ENCODE measurements around the gene FNBP1L.

Gene FNBP1L

GRCh38 chr1:93447481-93448291 is at the start of gene FNBP1L:
Gene FNBP1L, plus strand, starts transcription at chr1:93448118. Its CDS starts 164 bp downstream, at chr1:93448282.
- Mint-ChIP-seq H3K9me3 (ENCODE audit: low read depth) (no peaks in the 10 kb centered on the region), H3K27me3 (peaks cover 35% of the 10 kb centered on the region), H3K36me3 (no peaks in the 10 kb centered on the region), H3K4me3 (peak within 1 kb of the TSS; percentile 93), H3K4me1 (ENCODE audit: low read depth) (peaks cover 15% of the 10 kb centered on the region), H3K27ac (no peak within 1 kb of the TSS)

DNA sequence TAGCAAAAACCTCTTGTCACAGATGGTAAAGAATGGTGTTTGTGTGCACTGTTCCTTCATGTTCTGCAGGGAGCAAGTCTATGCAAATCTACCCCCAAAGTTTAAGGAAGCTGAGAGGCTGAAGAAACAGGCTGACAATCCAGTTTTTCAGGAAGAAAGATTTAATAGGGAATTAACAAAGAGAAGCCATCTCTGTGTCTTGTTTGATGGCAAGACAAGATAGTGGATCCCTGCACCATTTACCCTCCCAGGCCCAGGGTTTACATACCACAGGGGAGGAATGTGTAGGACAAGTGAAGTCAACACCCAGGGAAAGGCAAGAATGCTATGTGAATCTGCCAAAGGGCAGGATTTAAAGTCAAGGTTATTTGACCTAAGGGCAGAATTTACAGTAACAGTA is 48.1 kb upstream of the FNBP1L start:
- peaks cover 1% of the 10 kb centered on the region for H3K27me3 Mint-ChIP-seq
- no peak overlapping the region for H3K27ac Mint-ChIP-seq
- no peaks in the 10 kb centered on the region for H3K4me1 Mint-ChIP-seq (ENCODE audit: low read depth)
- H3K4me3 Mint-ChIP-seq = no peak overlapping the region
- H3K36me3 Mint-ChIP-seq = no peaks in the 10 kb centered on the region
- H3K9me3 Mint-ChIP-seq (ENCODE audit: low read depth) = no peaks in the 10 kb centered on the region

- H3K36me3 Mint-ChIP-seq = no peaks in the 10 kb centered on the region
Observed at GRCh38 chr1:93408203-93408602, 39.7 kb upstream of the FNBP1L start.

GRCh38 chr1:93411000-93411399 is 36.9 kb upstream of the FNBP1L start:
- no peaks in the 10 kb centered on the region for H3K36me3 Mint-ChIP-seq
- no peak overlapping the region for H3K27ac Mint-ChIP-seq
- no peak overlapping the region for H3K4me3 Mint-ChIP-seq
- no peaks in the 10 kb centered on the region for H3K9me3 Mint-ChIP-seq (ENCODE audit: low read depth)
- H3K27me3 Mint-ChIP-seq = peaks cover 2% of the 10 kb centered on the region
- H3K4me1 Mint-ChIP-seq (ENCODE audit: low read depth) = no peaks in the 10 kb centered on the region

More at GRCh38 chr1:93408203-93408602, 39.7 kb upstream of the FNBP1L start:
- no peaks in the 10 kb centered on the region for H3K9me3 Mint-ChIP-seq (ENCODE audit: low read depth)
- no peaks in the 10 kb centered on the region for H3K4me1 Mint-ChIP-seq (ENCODE audit: low read depth)
- H3K27ac Mint-ChIP-seq = no peak overlapping the region
- H3K4me3 Mint-ChIP-seq = no peak overlapping the region
- peaks cover 3% of the 10 kb centered on the region for H3K27me3 Mint-ChIP-seq

- no peaks in the 10 kb centered on the region for H3K4me1 Mint-ChIP-seq (ENCODE audit: low read depth)
- no peaks in the 10 kb centered on the region for H3K9me3 Mint-ChIP-seq (ENCODE audit: low read depth)
- peaks cover 2% of the 10 kb centered on the region for H3K27me3 Mint-ChIP-seq
- no peak overlapping the region for H3K27ac Mint-ChIP-seq
- no peak overlapping the region for H3K4me3 Mint-ChIP-seq
- H3K36me3 Mint-ChIP-seq = no peaks in the 10 kb centered on the region
Observed at GRCh38 chr1:93414749-93415148, 33.2 kb upstream of the FNBP1L start.

- Mint-ChIP-seq H3K4me3 (no peak overlapping the region), H3K9me3 (ENCODE audit: low read depth) (no peaks in the 10 kb centered on the region), H3K36me3 (no peaks in the 10 kb centered on the region), H3K27ac (no peak overlapping the region), H3K4me1 (ENCODE audit: low read depth) (no peaks in the 10 kb centered on the region), H3K27me3 (peaks cover 2% of the 10 kb centered on the region)
Observed at GRCh38 chr1:93415296-93415695, 32.6 kb upstream of the FNBP1L start.

DNA sequence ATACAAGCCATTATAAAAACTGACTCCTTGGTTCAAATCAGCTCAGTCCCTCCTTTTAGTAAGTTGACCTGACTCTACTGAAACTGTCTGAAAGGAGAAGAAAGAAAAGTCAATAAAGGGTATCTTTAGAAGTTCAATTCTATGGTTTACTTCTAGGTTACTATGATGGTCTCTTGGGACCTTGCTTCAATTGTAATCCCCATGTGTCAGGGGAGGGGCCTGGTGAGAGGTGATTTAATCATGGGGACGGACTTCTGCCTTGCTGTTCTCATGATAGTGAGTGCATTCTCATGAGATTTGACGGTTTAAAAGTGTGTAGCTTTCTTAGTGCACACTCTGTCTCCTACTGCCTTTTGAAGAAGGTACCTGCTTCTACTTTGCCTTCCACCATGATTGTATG is 31.7 kb upstream of the FNBP1L start:
- Mint-ChIP-seq H3K4me3 (no peak overlapping the region), H3K27me3 (peaks cover 2% of the 10 kb centered on the region), H3K36me3 (no peaks in the 10 kb centered on the region), H3K4me1 (ENCODE audit: low read depth) (no peaks in the 10 kb centered on the region), H3K9me3 (ENCODE audit: low read depth) (no peaks in the 10 kb centered on the region), H3K27ac (no peak overlapping the region)

GRCh38 chr1:93419344-93419743 is 28.6 kb upstream of the FNBP1L start:
- no peaks in the 10 kb centered on the region for H3K36me3 Mint-ChIP-seq
- H3K4me1 Mint-ChIP-seq (ENCODE audit: low read depth) = no peaks in the 10 kb centered on the region

DNA sequence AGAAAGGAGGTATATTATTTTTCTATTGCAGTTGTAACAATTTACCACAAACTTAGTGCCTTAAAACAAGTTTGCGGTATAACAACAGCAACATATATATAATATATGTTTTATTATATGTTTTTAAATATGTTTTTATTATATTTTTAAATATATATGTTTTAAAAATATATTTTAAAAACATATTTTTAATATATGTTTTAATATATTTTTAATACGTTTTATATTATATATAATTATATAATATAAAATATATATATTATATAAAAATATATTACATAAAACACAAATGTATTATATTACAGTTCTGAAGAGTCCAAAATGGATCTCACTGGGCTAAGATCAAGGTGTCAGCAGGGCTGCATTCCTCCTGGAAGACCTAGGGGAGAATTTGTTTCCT is 27.5 kb upstream of the FNBP1L start:
- no peak overlapping the region for H3K4me3 Mint-ChIP-seq
- no peaks in the 10 kb centered on the region for H3K4me1 Mint-ChIP-seq (ENCODE audit: low read depth)
- no peaks in the 10 kb centered on the region for H3K27me3 Mint-ChIP-seq
- no peaks in the 10 kb centered on the region for H3K9me3 Mint-ChIP-seq (ENCODE audit: low read depth)
- no peak overlapping the region for H3K27ac Mint-ChIP-seq
- H3K36me3 Mint-ChIP-seq = no peaks in the 10 kb centered on the region

More at GRCh38 chr1:93419344-93419743, 28.6 kb upstream of the FNBP1L start:
- Mint-ChIP-seq H3K9me3 (ENCODE audit: low read depth) (no peaks in the 10 kb centered on the region), H3K27ac (no peak overlapping the region), H3K27me3 (no peaks in the 10 kb centered on the region), H3K4me3 (no peak overlapping the region)

- Mint-ChIP-seq H3K9me3 (ENCODE audit: low read depth) (no peaks in the 10 kb centered on the region), H3K36me3 (no peaks in the 10 kb centered on the region), H3K27ac (no peak overlapping the region), H3K27me3 (peaks cover 1% of the 10 kb centered on the region), H3K4me3 (no peak overlapping the region), H3K4me1 (ENCODE audit: low read depth) (no peaks in the 10 kb centered on the region)
Observed at GRCh38 chr1:93426181-93426580, 21.7 kb upstream of the FNBP1L start.

- H3K27me3 Mint-ChIP-seq = peaks cover 1% of the 10 kb centered on the region
- H3K4me3 Mint-ChIP-seq = no peak overlapping the region
- no peaks in the 10 kb centered on the region for H3K4me1 Mint-ChIP-seq (ENCODE audit: low read depth)
- H3K9me3 Mint-ChIP-seq (ENCODE audit: low read depth) = no peaks in the 10 kb centered on the region
- H3K27ac Mint-ChIP-seq = no peak overlapping the region
- H3K36me3 Mint-ChIP-seq = no peaks in the 10 kb centered on the region
Observed at GRCh38 chr1:93427656-93428055, 20.3 kb upstream of the FNBP1L start.

DNA sequence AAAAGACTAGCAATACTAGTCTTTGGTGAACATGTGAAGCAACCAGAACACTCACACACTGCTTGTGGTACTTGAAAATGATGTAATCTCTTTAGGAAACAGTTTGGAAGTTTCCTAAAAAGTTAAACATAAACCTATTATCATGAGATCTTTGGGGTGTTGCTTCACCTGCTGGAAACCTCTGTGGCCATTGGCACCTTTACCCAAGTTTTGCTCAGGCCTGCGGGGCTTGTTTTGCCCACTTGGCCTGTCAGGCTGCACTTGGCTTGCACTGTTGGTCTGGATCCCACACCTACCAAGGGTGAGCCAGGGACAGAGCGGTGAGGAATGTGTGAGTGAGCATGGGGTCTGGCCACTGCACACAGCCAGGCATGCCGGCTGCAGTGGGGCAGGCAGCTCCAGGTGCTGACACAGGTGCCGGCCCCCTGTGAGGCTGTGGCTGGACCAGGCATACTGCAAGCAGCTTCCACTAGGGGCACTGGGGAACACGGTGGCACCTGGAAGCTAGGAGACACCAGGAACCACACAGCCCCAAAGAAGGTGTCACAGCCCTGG is 14.4 kb upstream of the FNBP1L start:
- no peak overlapping the region for H3K27ac Mint-ChIP-seq
- no peaks in the 10 kb centered on the region for H3K36me3 Mint-ChIP-seq
- H3K9me3 Mint-ChIP-seq (ENCODE audit: low read depth) = no peaks in the 10 kb centered on the region
- H3K27me3 Mint-ChIP-seq = peaks cover 6% of the 10 kb centered on the region
- no peaks in the 10 kb centered on the region for H3K4me1 Mint-ChIP-seq (ENCODE audit: low read depth)
- no peak overlapping the region for H3K4me3 Mint-ChIP-seq

DNA sequence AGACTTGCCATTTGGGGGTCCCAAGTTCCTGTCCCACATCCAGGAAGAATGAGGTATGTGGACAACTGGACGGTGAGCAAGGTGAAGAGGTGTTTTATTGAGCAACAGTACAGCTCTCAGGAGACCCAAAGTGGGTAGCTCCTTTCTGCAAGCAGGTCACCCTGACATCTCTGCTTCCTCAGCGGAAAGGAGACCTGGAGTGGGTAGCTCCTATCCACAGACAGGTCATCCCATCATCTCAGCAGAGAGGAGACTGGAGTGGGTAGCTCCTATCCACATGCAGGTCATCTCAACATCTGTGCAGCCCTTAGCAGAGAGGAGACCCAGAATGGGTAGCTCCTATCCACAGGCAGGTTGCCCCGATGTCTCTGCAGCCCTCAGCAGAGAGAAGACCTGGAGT is 13.8 kb upstream of the FNBP1L start:
- no peak overlapping the region for H3K27ac Mint-ChIP-seq
- H3K36me3 Mint-ChIP-seq = no peaks in the 10 kb centered on the region
- H3K9me3 Mint-ChIP-seq (ENCODE audit: low read depth) = no peaks in the 10 kb centered on the region
- peaks cover 6% of the 10 kb centered on the region for H3K27me3 Mint-ChIP-seq
- no peaks in the 10 kb centered on the region for H3K4me1 Mint-ChIP-seq (ENCODE audit: low read depth)
- no peak overlapping the region for H3K4me3 Mint-ChIP-seq

DNA sequence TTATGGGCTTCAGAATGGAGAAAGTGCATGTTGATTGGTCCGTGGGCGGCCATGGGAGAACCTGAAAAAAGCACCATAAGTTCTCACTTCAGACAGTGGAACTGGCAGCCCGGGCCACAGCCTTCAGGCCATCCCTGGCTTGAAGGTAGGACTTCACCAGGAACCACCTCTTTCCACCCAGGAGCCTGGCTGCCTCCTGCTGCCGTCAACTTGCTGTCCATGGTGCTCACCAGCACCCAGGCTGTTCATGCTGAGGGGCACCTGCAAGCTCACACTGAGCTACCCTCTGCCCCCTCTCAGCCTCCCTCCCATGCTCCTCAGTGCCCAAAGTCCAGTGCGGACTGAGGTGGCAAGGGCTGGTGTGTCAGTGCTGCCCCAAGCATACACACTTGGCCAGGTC is 12.9 kb upstream of the FNBP1L start:
- Mint-ChIP-seq H3K27me3 (peaks cover 6% of the 10 kb centered on the region), H3K4me1 (ENCODE audit: low read depth) (no peaks in the 10 kb centered on the region), H3K27ac (no peak overlapping the region), H3K9me3 (ENCODE audit: low read depth) (no peaks in the 10 kb centered on the region), H3K36me3 (no peaks in the 10 kb centered on the region), H3K4me3 (no peak overlapping the region)

- H3K4me1 Mint-ChIP-seq (ENCODE audit: low read depth) = no peaks in the 10 kb centered on the region
- no peaks in the 10 kb centered on the region for H3K9me3 Mint-ChIP-seq (ENCODE audit: low read depth)
- no peaks in the 10 kb centered on the region for H3K36me3 Mint-ChIP-seq
- H3K27ac Mint-ChIP-seq = no peak overlapping the region
- peaks cover 6% of the 10 kb centered on the region for H3K27me3 Mint-ChIP-seq
- no peak overlapping the region for H3K4me3 Mint-ChIP-seq
Observed at GRCh38 chr1:93435443-93435842, 12.5 kb upstream of the FNBP1L start.

DNA sequence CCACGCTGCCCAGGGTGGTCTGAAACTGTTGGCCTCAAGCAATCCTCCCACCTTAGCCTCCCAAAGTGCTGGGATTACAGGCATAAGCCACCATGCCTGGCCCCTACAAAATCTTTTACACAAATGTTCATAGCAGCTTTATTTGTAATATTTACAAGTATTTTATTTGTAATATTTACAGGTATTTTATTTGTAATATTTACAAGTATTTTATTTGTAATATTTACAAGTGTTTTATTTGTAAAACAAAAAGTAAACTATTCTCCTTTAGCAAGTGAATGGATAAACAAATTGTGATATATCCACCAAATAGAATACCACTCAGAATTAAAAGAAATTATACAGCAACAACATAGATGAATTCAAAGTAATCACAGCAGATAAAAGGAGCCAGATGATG is 11.4 kb upstream of the FNBP1L start:
- Mint-ChIP-seq H3K27me3 (peaks cover 6% of the 10 kb centered on the region), H3K36me3 (no peaks in the 10 kb centered on the region), H3K27ac (no peak overlapping the region)

More for the DNA sequence above, 11.4 kb upstream of the FNBP1L start:
- Mint-ChIP-seq H3K4me3 (no peak overlapping the region), H3K9me3 (ENCODE audit: low read depth) (no peaks in the 10 kb centered on the region), H3K4me1 (ENCODE audit: low read depth) (no peaks in the 10 kb centered on the region)
